ENCODE measurements around the gene SLAMF7.

The SLAMF7 gene

DNA sequence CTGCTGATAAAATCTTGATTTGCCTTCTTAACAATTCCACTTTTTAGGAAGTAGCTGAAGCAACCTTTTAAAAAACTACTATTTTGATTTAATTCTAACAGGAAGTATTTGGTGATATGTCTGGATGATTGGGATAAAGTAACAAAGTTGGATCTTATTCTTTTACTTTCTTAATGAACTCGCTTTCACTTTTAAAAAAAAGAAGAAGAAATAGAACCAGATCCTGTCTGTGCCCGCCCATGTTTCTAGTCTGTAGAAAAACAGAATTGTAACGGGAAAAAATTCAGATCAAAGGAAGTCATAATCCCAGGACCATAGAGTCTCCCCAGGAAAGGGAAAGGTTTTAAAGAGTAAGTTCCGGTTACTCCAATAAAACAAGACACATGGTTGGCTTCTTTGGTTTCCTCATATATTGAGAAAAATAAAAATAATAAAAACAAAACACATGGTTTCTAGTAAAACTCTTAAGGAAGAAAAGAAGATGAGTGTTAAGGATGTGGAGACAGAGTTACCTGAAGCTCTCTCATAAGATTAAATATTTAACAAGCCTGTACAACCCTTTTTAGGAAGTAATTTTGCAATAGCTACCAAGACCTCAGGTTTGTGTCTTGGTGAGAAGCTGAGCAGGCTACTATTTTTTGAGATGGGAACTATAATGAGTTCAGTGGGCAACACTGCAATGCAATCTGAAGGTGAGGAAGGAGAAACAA, 32.4 kb upstream of the SLAMF7 start:
- H3K36me3 ChIP-seq (ENCODE audit: low read depth), result no peaks in the 10 kb centered on the region
- H3K27me3 ChIP-seq (ENCODE audit: insufficient read depth, poor library complexity, severe bottlenecking), result peaks cover 8% of the 10 kb centered on the region
- H3K4me1 ChIP-seq (ENCODE audit: insufficient read depth, poor library complexity, severe bottlenecking), result no peaks in the 10 kb centered on the region
- TF ChIP-seq, protein P1, sequence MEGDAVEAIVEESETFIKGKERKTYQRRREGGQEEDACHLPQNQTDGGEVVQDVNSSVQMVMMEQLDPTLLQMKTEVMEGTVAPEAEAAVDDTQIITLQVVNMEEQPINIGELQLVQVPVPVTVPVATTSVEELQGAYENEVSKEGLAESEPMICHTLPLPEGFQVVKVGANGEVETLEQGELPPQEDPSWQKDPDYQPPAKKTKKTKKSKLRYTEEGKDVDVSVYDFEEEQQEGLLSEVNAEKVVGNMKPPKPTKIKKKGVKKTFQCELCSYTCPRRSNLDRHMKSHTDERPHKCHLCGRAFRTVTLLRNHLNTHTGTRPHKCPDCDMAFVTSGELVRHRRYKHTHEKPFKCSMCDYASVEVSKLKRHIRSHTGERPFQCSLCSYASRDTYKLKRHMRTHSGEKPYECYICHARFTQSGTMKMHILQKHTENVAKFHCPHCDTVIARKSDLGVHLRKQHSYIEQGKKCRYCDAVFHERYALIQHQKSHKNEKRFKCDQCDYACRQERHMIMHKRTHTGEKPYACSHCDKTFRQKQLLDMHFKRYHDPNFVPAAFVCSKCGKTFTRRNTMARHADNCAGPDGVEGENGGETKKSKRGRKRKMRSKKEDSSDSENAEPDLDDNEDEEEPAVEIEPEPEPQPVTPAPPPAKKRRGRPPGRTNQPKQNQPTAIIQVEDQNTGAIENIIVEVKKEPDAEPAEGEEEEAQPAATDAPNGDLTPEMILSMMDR (IDR thresholded peaks at IDR 0.05; ENCODE audit: poor library complexity, severe bottlenecking), result no peak
- DNase-seq (ENCODE audit: low spot score) (no peak), ATAC-seq (ENCODE audit: low read depth) (no peak)
- no peak overlapping the region for H3K4me3 ChIP-seq (ENCODE audit: severe bottlenecking)
- no peak overlapping the region for H3K27ac ChIP-seq (ENCODE audit: poor library complexity, severe bottlenecking)
- H3K9me3 ChIP-seq (ENCODE audit: severe bottlenecking), result no peaks in the 10 kb centered on the region

DNA sequence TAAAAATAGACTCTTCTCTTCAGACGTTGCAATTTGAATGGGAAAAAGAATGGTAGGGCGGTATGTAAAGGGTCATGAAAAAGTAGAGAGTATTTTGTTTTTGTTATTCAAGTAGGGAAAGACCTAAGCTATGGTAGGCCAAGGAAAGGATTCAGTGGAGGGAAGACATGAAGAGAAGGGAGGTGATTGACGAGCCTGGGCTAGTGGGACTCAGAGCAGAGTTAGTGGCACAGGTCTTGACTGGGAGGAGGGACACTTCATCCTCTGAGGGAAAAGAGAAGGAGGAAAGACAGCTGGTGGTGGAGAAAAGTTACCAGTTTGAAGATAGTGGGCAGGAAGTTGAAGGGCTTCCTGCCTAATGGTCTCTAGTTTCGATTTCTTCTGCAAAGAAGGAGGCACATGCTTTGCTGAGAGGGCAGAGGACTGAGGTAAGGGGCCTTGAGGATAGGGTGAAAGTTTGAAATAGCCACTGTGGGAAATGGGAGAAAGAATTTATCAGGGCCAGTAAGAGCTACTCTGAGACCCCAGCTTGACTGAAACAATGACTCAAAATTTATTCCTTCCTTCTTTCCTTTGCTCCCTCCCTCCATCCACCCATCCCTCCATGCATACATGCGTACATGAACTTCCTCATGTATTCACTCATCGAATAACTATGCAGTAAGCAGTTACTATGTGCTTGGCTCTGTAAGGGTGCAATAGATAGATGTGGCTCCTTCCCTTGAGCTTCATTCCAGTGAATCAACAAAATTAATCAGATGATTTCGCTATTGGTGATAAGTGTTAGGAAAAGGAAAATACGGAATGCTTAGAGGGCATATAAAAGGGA, 31.6 kb upstream of the SLAMF7 start:
- Histone ChIP-seq H3K9me3 (ENCODE audit: severe bottlenecking) (no peaks in the 10 kb centered on the region), H3K4me3 (ENCODE audit: severe bottlenecking) (no peak overlapping the region), H3K4me1 (ENCODE audit: insufficient read depth, poor library complexity, severe bottlenecking) (no peaks in the 10 kb centered on the region), H3K36me3 (ENCODE audit: low read depth) (no peaks in the 10 kb centered on the region), H3K27me3 (ENCODE audit: insufficient read depth, poor library complexity, severe bottlenecking) (peaks cover 8% of the 10 kb centered on the region), H3K27ac (ENCODE audit: poor library complexity, severe bottlenecking) (no peak overlapping the region)
- ATAC-seq (ENCODE audit: low read depth) (no peak), DNase-seq (ENCODE audit: low spot score) (no peak)
- TF ChIP-seq, protein P1 (IDR thresholded peaks at IDR 0.05; ENCODE audit: poor library complexity, severe bottlenecking), result no peak

DNA sequence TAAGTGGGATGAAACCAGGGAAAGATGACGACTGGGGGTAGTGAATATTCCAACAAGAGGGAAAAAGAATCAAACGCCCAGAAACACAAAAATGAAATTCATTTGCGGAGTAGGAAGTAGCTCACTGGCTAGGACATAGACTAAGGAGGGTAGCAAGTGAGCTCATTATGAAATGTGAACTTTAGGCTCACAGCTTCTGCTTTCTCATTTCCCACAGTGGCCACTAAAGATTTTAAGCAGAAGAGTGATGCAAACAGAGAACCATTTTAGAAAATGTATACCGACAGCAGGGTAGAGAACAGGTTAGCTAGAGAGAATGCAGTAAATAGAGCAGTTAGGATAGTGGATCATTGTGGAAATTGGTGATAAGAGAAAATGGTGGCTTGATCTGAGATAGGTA, 30.9 kb upstream of the SLAMF7 start:
- no peaks in the 10 kb centered on the region for H3K36me3 ChIP-seq (ENCODE audit: low read depth)
- no peak overlapping the region for H3K4me3 ChIP-seq (ENCODE audit: severe bottlenecking)
- ATAC-seq (ENCODE audit: low read depth) (no peak), DNase-seq (ENCODE audit: low spot score) (no peak)
- H3K27ac ChIP-seq (ENCODE audit: poor library complexity, severe bottlenecking), result no peak overlapping the region
- no peaks in the 10 kb centered on the region for H3K9me3 ChIP-seq (ENCODE audit: severe bottlenecking)
- no peaks in the 10 kb centered on the region for H3K4me1 ChIP-seq (ENCODE audit: insufficient read depth, poor library complexity, severe bottlenecking)
- peaks cover 8% of the 10 kb centered on the region for H3K27me3 ChIP-seq (ENCODE audit: insufficient read depth, poor library complexity, severe bottlenecking)
- TF ChIP-seq, protein P1 (IDR thresholded peaks at IDR 0.05; ENCODE audit: poor library complexity, severe bottlenecking), result no peak

DNA sequence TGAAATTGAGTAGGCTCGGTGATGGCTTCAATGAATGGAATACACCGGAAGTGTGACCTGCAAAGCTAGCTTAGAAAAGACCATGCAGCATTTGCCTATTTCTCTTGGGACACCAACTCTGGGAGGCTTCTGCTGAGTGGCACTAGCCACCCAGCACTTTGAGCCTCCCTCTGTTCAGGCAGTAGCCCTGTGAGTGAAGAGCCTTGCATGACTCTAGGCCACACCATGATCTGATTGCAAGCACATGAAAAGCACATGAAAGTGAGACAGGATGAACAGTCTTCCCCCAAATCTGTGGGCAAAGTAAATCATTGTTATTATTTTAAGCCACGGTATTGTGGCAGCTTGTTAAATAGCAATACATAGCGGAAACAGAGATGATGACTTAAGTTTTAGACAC, 30.2 kb upstream of the SLAMF7 start:
- Histone ChIP-seq H3K36me3 (ENCODE audit: low read depth) (no peaks in the 10 kb centered on the region), H3K4me3 (ENCODE audit: severe bottlenecking) (no peak overlapping the region), H3K27me3 (ENCODE audit: insufficient read depth, poor library complexity, severe bottlenecking) (peaks cover 6% of the 10 kb centered on the region), H3K27ac (ENCODE audit: poor library complexity, severe bottlenecking) (no peak overlapping the region), H3K9me3 (ENCODE audit: severe bottlenecking) (no peaks in the 10 kb centered on the region), H3K4me1 (ENCODE audit: insufficient read depth, poor library complexity, severe bottlenecking) (no peaks in the 10 kb centered on the region)
- TF ChIP-seq, protein P1 (IDR thresholded peaks at IDR 0.05; ENCODE audit: poor library complexity, severe bottlenecking), result no peak
- DNase-seq (ENCODE audit: low spot score) (no peak), ATAC-seq (ENCODE audit: low read depth) (no peak)

All from RWPE2 (cell line).